ENCODE results near the gene C9orf40. TPM values are rescaled to one million over a fixed set of nuclear protein-coding genes. Genes with fewer than 3 reads are reported as not detected.

Gene C9orf40
- total and polyA plus RNA-seq, 4 donors: 1.3 to 21.8 (median 1.6) TPM

GRCh38 chr9:74979844-74980243 is 27.1 kb upstream of the C9orf40 start:
- TF ChIP-seq NR2F2 (IDR thresholded peaks at IDR 0.05) (no peak), YY1 (IDR thresholded peaks at IDR 0.05) (no peak), CTCF (IDR thresholded peaks at IDR 0.05; ENCODE audit: low read depth, low read length, missing input control) (no peak), SP1 (IDR thresholded peaks at IDR 0.05) (no peak), EGR1 (IDR thresholded peaks at IDR 0.05; ENCODE audit: low read depth in 2 of 2) (no peak), RXRA (IDR thresholded peaks at IDR 0.05) (no peak), RAD21 (IDR thresholded peaks at IDR 0.05) (no peak), GABPA (IDR thresholded peaks at IDR 0.05 in 1 of 2, conservative IDR thresholded peaks at IDR 0.05 in 1 of 2) (no peak), HNF4G (IDR thresholded peaks at IDR 0.05) (no peak), ATF3 (IDR thresholded peaks at IDR 0.05) (no peak), FOXA1 (IDR thresholded peaks at IDR 0.05) (no peak), MAX (IDR thresholded peaks at IDR 0.05) (no peak), TAF1 (conservative IDR thresholded peaks at IDR 0.05) (no peak), FOXA2 (IDR thresholded peaks at IDR 0.05) (no peak), ZBTB33 (IDR thresholded peaks at IDR 0.05) (no peak), JUND (IDR thresholded peaks at IDR 0.05) (no peak), REST (IDR thresholded peaks at IDR 0.05) (no peak), HNF4A (conservative IDR thresholded peaks at IDR 0.05) (no peak)
- Histone ChIP-seq H3K4me1 (ENCODE audit: control insufficient read depth in 4 of 4, insufficient read depth in 4 of 4, low read length in 3 of 4) (no peaks in the 10 kb centered on the region), H3K27ac (ENCODE audit: low read depth in 1 of 2, low read length in 2 of 2) (no peak overlapping the region), H3K36me3 (ENCODE audit: control insufficient read depth in 4 of 4, insufficient read depth in 3 of 4, low read depth in 1 of 4, low read length in 3 of 4) (peaks cover 0 to 4% (median 3%) of the 10 kb centered on the region in 4 donors), H3K9ac (ENCODE audit: low read depth in 1 of 2, low read length in 2 of 2) (no peak overlapping the region), H3K27me3 (ENCODE audit: control insufficient read depth in 4 of 4, insufficient read depth in 4 of 4, low read length in 3 of 4) (no peaks in the 10 kb centered on the region), H3K4me3 (ENCODE audit: low read depth in 1 of 3, low read length in 3 of 3) (no peak overlapping the region), H3K9me3 (ENCODE audit: control insufficient read depth in 4 of 4, low read length in 3 of 4) (peaks cover 0 to 5% (median 0%) of the 10 kb centered on the region in 4 donors)
- 98% methylated on average over 4 of the region's 4 CpGs for WGBS
- no peak for DNase-seq (ENCODE audit: low spot score)
